Right lobe of liver (tissue), 4 donors: ENCODE results near the gene RAB32.

Experiments
- CTCF ChIP-seq, 4 donors: fragments of 200-600 bp in 3 of 4; fragments of 450-650 bp in 1 of 4; IDR thresholded peaks; one replicate each; pipeline versions ENCODE4 v1.5.1 to v1.8.0; 2016 to 2022; ENCODE audit warnings: antibody characterized with exemption in 4 of 4, mild to moderate bottlenecking in 2 of 4
- POLR2A ChIP-seq: fragments of 450-650 bp; IDR thresholded peaks from one replicate; pipeline ENCODE4 v1.6.1; 2017; ENCODE audit warnings: antibody characterized with exemption, mild to moderate bottlenecking
- donor health status: DM: no; HTN: no; CAD: no.
- donor health status: DM: no; HTN: no; CAD: no.
- donor health status: DM: no; HTN: yes; CAD: no.

GRCh38 chr6:146551545-146551944 lies 7.9 kb downstream of the RAB32 start:
- TF ChIP-seq CTCF (IDR thresholded peaks at IDR 0.05) (no peak), POLR2A (no peak)
